NAMALWA (cell line): ENCODE measurements around the gene COL7A1.

ENCODE experiments used
- DNase-seq: peaks from one replicate; pipeline ENCODE4 v3.0.0-alpha.2; 2015; ENCODE audit warnings: low spot score

The COL7A1 gene

DNA sequence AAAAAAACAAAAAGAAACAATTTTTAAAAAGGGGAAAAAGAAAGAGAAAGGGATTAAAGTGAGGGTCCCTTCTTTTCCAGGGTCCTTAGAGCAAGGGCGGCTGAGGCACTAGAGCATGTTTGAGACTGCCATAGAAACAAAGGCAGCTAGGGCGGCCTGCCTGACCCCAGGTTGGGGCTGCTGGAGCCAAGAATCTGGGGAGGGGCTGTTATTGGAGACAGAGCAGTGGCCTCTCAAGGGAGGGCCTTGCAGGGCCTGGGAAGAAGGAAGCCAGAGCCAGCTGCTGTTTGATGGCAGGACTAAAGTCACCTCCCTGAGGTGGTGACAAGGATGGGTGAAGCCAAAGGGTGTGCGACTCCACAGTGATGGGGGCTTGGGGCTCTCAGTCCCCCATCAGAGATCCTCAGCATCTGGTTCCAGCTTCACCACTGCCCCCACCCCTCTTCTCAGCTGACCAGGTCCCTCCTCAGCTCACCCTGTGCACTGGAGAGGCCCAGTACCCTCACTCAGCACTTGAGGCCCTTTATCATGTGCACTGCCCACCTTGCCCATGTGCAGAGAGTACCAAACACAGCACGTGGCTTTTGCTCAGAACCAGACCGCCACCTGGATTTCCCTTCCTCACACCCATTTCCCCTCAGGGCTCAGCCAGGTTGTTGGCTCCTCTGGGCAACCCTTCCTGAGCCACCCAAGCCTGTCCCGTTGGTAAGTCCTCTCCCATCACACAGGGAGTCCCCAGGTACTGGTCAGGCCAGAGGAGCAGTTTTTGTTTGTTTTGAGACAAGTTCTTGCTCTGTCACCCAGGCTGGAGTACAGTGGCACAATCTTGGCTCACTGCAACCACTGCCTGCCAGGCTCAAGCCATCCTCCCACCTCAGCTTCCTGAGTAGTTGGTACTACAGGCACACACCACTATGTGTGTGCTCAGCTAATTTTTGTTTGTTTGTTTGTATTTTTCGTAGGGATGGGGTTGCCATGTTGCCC, 24.7 kb upstream of the COL7A1 start:
- no peak for DNase-seq

DNA sequence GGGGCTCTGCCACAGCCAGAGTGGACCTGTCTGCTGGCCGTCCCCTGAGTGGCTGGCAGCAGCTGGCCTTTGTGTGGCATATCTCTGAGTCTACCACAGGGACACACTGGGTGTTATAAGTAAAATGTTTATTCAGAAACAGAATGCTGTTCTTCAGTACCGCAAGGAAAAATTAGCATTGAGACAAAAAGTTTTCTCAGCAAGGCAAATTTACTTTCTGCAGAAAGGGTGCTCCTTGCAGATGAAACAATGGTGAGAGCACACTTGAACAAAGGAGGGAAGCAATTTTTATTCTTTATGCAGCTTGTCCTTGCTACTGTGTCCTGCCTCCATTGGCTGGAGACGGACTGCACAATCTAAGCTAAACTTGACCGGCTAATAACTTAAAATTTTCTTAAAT, 22.4 kb upstream of the COL7A1 start:
- no peak for DNase-seq

DNA sequence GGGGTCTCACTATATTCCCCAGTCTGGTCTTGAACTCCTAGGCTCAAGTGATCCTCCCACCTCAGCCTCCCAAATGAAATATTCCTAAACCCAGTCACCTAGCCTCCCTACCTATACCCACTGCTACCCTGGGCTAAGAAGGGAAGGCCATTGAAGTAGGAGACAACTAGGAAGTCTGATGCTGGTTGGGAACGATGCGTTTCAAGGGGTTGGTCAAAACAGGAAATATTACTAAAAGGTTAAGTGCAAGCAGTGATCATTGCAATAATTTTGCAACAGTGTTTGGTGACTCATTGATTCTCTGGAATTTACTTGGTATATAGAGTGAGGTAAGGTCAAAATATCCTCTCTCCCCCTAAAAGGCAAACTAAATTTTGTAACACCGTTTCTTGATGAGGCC, 18.9 kb upstream of the COL7A1 start:
- DNase-seq, result no peak

DNA sequence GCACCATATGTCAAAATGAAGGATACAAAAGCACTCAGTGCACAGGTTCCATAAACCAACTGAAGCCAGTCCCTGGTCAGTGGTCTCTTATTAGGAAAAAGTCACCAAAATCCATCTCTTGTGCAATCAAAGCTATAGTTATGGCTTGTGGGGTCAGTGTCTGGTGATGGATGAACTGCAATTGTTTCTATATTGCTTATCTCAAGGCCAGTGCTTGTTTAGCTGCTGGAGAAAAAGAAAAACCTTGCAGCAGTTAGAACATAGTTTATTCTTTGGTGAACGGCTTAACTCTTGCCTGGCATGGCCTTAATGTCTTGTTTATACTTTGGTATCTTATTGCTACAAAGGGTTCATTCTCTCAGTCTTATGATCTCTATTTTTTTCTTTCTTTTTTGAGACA, 17.2 kb upstream of the COL7A1 start:
- no peak for DNase-seq

DNA sequence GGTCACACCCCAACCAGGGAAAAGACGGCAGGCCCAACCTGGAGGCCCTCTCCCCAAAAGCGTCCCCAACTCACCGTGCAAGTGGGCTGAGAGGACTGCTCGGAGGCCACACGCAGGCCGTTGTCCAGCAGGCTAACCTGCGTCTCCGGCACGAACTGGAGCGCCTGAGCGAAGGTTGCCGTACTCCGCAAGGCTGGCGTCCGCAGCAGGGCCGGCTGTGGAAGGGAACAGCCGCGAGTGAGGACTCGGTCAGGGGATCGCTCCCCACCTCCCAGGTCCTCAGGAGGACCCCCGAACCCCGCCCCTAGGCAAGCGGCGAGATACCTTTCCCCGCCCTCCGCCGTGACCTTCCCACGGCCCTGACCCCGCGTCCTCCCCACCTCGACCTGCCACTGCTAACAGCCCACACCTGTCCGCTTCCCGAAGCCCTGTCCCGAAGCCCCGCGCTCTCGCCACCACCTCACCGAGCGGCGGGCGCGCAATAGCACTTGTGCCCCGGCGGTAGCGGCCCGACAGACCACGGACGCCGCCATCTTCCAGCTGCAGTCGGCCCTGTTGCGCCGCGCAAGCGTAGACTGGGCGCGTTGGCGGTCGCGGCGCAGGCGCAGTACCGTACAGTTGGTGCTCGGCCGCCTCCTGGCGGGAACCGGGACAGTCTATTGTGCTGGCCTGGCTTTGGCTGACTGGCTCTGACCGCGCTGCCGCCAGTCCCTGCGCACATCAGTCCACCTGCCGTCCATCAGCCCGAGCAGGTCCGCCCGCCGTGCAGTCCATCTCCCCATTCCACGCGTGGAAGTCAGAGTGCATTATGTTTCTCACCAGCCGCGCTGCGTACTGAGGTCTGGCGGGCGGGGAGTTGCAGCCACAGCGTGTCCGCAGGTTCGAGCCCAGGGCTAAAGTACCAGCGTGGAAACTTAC, 14.2 kb upstream of the COL7A1 start, which contains the start of gene UQCRC1:
UQCRC1 (minus strand) TSS at position 559 of the 918 bp plus-strand sequence; CDS start at position 533, 26 bp downstream.
- peak; percentile 87 for DNase-seq

DNA sequence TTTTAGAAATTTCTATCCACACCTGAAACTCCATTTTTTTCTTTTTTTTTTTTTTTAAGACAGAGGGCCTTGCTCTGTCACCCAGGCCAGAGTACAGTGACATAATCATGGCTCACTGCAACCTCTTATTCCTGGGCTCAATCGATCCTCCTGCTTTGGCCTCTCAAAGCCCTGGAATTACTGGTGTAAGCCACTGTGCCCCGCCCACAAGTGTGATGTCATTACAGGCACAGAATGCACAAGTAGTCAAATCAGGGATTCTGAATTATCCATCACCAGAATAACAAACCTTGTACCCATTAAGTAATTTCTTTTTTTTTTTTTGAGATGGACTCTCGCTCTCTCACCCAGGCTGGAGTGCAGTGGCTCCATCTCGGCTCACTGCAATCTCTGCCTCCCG, 12.4 kb upstream of the COL7A1 start:
- DNase-seq, result no peak

DNA sequence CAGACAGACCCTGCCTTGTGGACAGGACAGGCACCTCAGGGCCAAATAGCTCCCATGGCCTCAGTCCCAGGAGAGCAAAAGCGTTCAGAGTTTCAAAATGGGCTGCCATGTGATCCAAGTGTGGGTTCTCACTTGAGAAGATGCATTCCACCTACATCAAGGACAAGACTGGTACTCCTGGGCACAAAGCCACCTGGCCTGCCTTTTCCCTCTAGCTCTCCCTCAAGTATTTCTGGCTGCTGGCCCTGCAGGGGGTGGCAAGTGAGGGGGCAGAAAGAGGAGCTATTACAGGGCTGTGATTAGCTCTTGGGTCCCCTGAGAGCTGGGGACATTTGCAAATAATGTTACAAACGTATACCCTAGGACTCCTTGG, 6.5 kb upstream of the COL7A1 start:
- no peak for DNase-seq

DNA sequence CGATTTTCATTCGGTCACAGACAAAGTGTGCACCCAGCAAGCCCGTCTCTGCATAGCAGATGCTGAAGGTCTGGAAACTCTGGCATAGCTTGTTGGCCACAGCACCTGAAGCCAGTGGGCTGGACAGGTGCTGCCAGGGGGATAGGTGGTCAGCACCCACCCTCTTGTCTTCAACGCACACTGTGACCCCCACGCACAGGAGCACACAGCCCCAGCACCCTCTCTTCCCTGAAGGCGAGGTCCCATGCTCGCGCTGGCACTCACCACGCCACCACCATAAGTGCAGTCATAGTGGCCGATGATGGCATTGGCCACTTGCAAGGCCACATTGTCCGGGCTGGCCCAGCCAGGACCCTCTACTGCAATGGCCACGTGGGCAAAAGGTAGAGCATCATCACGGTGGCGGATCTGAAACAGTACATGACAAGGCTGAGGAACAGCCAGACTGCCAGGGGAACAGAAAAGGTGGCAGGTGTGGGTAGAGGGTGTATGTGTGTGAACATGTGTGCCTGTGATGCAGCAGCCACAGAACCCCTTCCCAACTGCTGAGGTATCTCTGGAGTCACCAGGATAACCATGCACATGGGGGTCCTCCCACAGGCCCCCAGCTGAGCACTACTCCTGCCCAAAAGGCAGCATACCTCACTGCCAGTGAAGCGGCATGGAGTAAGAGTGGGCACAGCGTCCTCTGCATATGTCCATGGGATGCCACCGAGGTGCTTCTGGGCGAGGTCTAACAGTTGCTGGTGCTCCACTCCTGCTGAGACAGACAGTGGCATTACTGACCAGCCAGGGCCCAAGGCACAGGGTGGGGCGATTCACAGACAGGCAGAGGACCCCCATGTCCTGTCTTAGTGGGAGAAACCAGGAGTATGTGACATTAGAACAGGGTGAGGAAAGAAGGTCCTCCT, 5.8 kb upstream of the COL7A1 start:
- no peak for DNase-seq

DNA sequence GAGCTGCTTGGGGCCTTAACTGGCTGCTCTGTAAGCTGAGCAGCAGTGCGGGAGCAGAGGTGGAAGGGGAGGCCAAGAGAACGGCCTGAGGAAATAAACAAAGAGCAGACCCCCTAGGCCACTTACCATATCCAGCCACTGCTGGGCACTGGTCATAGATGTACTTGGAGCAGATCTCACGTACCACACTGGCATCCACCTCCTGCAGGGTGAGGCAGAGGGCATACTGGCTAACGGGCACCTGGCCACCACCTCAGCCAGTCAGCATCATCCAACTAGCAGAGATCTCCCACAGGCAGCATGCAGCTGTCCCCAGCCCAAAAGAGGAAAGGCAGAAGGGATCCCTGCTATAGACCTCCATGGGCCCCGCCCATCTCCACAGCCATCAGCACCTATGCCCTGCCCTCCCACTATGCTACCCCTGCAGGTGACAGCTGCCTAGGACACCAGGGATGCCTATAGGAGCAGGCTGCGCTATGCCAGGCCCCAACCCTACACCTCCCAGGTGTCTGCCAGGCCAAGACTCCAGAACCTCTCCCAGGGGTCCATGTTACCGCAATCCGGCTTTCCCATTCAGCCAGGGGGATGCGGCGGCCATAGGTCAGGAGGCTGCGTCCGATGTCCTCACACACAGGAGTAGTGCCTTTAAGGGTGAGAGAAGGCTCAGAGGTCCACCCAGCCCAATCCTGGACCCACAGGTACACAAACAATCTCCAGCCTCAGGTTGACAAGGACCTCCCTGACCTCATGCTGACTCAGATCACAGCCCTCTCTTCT, 4.6 kb upstream of the COL7A1 start:
- DNase-seq, result no peak

DNA sequence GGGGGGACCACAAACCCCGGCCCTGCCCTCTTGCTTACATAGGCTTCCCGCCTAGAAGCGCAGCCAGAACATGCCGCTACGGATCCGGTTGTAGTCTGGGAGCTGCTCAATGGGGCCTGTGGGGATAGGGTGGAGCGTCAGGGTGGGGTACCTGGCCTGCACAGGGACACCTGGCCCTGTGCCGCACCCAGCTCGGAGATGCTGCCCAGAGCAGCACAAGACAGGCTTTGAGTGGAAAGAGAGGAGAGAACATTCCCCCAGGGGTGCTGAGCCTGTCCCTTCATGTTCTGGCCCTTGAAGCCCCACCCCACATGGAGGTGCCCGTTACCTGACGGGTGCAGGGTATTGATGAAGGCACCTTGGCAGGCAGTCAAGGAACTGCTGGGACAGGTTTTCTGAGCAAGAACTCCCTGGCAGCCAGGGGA, 4.0 kb upstream of the COL7A1 start:
- no peak for DNase-seq

DNA sequence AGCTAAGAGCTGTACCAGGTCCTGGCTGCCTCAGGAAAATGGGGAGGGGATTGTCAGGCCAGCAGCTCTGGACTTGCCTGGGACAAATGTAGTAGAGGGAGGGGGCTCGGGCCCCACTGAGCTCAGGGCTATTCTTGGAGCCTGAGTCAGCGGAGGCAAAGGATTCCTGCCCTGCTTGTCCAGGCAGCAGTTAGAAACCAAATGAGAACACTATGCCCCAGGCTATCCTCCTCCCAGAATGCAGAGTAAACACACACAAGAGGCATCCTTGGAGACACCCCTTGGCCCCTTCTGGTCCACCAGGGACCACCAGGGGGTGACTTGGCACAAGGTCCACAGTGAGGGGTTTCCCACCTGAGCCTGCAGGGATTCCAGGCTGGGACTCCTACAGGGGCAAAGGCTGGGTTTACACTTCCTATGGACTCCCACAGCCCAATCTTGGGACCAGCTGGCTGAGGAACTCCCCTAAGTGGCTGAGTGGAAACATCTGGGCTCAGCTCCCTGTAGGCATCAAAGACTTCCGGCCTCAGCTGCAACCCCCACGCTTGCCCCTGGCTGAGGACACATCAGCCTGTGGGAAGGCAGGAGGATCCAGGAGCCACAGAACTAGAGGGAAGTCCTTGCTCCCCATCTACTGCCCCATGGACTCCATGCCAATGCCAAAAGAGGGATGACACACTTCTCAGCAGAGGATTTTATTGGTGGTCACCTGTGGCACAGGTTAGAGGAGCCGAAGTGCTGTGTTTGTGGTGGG, 3.4 kb upstream of the COL7A1 start:
- no peak for DNase-seq

DNA sequence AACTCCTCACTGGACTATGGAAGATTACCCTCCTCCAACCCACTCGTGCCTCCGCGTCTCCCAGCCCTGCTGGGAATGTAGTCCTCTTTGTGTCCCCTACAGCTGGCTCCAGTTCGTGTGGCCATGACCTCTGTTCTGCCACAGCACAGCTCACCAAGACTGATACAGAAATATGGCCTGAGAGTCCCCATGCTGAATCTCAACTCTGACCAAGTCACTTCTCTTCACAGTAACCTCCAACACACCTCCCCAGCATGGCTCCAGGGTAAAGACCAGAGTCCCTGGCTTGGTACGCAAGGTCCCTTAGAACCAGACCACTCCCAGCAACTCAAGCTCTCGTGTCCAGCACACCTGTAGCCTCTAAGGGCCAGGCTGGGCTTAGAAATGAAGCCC, 2.3 kb upstream of the COL7A1 start:
- DNase-seq, result no peak

DNA sequence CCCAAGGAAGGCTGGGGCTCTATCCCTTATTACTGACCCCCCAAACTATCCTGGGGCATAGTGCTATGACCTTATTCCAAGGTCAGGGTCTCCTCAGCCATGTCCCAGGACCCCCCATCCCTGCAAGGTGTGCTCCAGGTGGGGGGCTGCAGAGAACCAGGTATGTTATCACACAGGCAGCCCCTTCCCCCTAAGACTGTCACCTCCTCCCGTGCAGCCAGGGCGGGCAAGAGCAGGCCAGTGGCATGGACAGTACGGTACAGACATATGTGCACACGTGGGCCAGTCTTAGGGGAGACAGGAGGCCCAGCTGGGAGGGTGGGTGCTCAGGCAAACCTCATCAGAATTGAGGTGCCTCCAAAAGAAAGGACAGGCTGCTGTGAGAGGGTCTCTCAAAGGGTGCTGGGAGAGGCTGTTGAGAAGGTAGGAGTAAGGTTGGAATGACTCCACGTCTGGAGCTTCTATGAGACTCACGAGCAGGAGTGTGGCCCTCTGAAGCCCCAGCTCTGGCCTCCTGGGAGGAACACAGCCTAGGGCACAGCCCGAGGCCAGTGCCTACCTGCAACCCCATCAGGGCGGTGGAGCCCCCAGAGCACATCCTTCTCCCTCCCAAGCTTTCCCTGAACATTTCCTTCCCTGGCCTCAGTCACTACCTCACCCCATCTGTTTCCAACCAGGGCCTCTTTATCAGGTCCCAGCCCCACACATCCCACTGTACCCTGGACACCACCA, 1.7 kb upstream of the COL7A1 start:
- no peak for DNase-seq

DNA sequence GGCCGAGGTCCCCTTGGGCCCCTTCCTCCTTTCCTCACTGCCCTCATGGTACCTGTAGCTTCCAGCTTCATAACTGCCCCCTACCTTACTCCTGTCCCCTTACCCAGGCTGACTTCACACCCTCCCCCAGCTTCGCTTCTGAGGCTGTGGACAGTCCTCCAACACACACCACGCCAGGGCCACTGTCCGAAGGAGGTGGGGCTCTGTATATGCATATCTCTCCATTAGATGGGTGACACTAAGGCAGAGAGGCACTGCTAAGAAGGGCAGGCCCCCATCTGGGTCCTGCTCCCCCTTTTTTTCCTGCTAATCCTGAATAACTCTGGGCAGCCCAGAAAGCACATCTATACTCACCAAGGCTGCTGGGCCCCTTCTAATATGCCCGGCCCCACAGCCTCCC, 1.0 kb upstream of the COL7A1 start:
- no peak for DNase-seq

DNA sequence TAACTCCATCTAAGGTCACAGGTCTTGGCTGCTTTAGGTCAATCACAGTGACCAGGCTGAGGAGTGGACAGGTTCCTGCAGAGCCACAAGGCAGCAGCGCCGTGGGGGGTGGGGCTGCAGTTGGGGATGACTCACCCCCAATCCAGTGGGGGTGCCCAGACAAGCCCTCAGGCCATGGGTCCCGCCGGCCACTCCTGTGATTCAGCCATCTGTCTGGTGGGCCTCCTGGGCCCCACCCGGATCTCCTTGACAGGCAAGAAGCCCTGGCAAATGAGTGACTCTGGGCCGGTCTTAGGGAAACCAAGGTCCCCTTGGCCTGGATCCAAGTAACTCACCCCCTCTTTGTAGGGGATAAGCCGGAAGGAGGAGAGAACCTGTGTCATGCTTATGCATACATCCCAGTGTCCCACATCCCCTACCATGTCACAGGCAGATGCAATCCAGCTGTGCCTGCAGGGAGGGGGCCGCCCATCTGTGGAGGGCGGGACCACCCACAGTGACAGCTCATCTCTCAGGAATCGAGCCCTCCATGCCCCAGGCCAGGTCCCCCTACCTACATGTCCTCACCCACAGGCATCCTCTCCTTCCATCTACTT, 495 bp upstream of the COL7A1 start:
- DNase-seq, result no peak

DNA sequence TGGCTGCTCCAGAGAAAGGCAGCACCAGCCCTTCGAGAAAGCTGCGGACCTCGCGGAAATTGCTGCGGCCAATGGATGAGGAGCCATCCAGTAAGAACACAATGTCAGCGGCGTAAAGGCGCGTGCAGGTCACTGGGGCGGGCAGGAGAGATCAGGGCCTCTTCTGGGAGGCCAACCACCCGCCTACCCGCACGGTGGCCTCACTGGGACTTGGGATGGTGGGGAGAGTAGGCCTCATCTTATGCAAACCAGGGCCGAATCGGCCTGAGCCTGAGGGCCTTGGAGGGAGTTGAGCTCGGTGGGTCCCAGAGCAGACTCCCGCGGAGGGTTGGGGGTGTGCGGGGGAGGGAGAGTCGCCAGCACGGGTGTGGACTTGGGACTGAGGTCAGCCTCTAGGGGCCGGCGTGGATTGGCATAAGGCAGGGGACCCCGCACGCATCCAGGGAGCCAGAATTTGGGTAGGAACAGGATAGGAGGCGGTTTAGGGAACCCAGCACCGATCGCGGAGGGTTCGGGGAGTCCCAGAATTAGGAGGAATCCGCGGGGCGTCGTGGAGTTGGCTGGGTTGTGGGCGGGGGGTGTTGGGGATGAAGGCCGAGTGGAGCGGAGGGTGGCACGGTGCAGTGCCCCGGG, 596 bp downstream of the COL7A1 start:
- no peak for DNase-seq

DNA sequence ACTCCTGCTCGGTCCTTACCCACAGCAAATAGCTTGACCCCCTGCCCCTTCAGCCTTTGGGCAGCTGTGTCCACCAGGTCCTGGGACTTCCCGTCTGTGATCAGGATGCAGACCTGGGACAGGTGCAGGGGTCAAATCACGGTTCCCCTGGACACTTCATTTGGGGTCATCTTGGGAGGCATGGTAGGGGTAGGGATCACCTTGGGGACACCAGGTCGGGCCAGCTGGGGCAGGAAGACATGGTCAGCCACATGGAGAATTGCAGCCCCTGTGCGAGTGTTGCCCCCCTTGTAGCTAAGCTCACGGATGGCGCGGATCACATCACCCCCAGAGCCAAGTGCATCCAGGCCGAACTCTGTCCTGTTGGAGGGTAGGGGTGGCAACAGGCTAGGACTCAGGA, 1.8 kb downstream of the COL7A1 start:
- no peak for DNase-seq

DNA sequence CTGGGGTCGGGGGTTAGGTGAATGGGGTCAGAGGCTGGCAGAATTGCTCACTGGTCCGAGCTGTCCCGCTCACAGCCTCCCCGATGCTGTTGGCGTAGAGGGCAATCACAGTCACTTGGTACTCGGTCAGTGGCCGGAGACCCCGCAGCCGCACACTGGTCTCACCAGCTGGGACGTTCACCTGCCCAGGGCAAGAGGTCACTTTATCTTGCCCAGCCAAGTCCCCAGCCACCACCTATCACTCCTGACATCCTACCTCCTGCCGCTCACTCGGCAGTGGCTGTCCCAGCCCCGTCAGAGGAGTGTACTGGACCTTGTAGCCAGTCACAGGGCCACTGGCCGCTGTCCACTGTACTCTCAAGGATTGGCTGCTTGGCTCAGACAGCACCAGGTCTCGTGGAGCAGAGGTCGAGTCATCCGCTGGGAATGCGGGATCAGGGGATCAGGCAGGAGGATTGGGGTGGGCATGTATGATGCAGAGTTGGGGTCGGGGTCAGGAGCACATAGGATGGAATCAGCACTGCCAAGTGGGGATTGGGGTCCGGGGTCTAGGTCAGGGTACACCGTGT, 2.5 kb downstream of the COL7A1 start:
- no peak for DNase-seq
